ENCODE results near the gene MRPS23.

DNA sequence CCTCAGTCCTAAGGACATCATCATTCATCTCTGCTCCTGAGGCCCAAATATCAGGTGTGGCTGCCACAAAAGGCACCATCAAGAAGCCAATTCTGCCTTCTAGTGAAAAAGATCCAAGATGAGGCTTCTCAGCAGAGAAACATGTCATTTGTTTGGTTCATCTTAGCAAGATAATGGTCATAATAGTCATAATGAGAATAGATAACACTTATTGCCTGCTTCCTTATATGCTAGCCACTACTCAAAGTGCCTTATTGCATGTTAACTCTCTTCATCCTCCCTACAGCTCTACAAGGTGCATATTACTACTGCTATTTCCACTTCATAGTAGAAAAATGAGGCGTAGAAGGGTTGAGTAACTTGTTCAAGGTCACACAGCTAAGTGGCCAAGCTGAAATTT lies 45.0 kb upstream of the MRPS23 start:
- TF ChIP-seq, protein P1, sequence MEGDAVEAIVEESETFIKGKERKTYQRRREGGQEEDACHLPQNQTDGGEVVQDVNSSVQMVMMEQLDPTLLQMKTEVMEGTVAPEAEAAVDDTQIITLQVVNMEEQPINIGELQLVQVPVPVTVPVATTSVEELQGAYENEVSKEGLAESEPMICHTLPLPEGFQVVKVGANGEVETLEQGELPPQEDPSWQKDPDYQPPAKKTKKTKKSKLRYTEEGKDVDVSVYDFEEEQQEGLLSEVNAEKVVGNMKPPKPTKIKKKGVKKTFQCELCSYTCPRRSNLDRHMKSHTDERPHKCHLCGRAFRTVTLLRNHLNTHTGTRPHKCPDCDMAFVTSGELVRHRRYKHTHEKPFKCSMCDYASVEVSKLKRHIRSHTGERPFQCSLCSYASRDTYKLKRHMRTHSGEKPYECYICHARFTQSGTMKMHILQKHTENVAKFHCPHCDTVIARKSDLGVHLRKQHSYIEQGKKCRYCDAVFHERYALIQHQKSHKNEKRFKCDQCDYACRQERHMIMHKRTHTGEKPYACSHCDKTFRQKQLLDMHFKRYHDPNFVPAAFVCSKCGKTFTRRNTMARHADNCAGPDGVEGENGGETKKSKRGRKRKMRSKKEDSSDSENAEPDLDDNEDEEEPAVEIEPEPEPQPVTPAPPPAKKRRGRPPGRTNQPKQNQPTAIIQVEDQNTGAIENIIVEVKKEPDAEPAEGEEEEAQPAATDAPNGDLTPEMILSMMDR (IDR thresholded peaks at IDR 0.05) = no peak
- peak in 1 of 3 donors; percentile 13 for TF ChIP-seq POLR2A (IDR thresholded peaks at IDR 0.05)
